Lower lobe of right lung (tissue), 2 donors: ENCODE measurements around the gene WLS. TPM values are rescaled to one million over a fixed set of nuclear protein-coding genes. Genes with fewer than 3 reads are reported as not detected.

Experiments
- ATAC-seq, 2 donors: fragments of 200-7000 bp; cut with Tn5 transposase; one replicate each; pipeline ENCODE4 v1.9.1; 2020 to 2022; ENCODE audit warnings: mild to moderate bottlenecking in 2 of 2, moderate library complexity in 2 of 2
- DNase-seq: peaks from one replicate; pipeline ENCODE4 v3.0.0-alpha.2; 2020
- H3K27ac ChIP-seq: fragments of 200-600 bp; one replicate; pipeline ENCODE4 v1.8.0; 2022
- H3K27me3 ChIP-seq: fragments of 200-600 bp; one replicate; pipeline ENCODE4 v1.8.0; 2022; ENCODE audit warnings: low read depth
- H3K36me3 ChIP-seq: fragments of 200-600 bp; one replicate; pipeline ENCODE4 v1.8.0; 2022; ENCODE audit warnings: mild to moderate bottlenecking
- H3K4me1 ChIP-seq: fragments of 200-600 bp; one replicate; pipeline ENCODE4 v1.8.0; 2022
- H3K4me3 ChIP-seq: fragments of 200-600 bp; one replicate; pipeline ENCODE4 v1.8.0; 2022; ENCODE audit warnings: mild to moderate bottlenecking
- H3K9me3 ChIP-seq: fragments of 200-600 bp; one replicate; pipeline ENCODE4 v1.8.0; 2022
- intact Hi-C: fragments of 100-400 bp; cut with DNase I; formaldehyde crosslinking; loops from one replicate; pipeline ENCODE4 v1.11.0; 2022
- microRNA-seq: library from miRNA; unstranded; fragments of <30 nt; microRNA quantifications from one replicate; pipeline ENCODE4 v1.2.0, GENCODE V29; 2020; ENCODE audit warnings: borderline number of aligned reads
- total RNA-seq: library from RNA; stranded (reverse); fragmentation: NEBNext Ultra II Directional; extraction: Animal tissue kit (Norgen Biotek cat#: 25700); gene quantifications from one replicate; pipeline ENCODE4 v1.2.1, GENCODE V29; 2021
- TF ChIP-seq, protein P1 (sequence below): fragments of 200-600 bp; IDR thresholded peaks from one replicate; pipeline ENCODE4 v1.8.0; 2022; ENCODE audit warnings: antibody characterized with exemption, mild to moderate bottlenecking
- donor health status: DM: no; HTN: yes; CAD: no; lungs with severe emphysema.

WLS gene
- total RNA-seq, 1 donor from 2014 or later = 85.2 TPM

- TF ChIP-seq, protein P1, sequence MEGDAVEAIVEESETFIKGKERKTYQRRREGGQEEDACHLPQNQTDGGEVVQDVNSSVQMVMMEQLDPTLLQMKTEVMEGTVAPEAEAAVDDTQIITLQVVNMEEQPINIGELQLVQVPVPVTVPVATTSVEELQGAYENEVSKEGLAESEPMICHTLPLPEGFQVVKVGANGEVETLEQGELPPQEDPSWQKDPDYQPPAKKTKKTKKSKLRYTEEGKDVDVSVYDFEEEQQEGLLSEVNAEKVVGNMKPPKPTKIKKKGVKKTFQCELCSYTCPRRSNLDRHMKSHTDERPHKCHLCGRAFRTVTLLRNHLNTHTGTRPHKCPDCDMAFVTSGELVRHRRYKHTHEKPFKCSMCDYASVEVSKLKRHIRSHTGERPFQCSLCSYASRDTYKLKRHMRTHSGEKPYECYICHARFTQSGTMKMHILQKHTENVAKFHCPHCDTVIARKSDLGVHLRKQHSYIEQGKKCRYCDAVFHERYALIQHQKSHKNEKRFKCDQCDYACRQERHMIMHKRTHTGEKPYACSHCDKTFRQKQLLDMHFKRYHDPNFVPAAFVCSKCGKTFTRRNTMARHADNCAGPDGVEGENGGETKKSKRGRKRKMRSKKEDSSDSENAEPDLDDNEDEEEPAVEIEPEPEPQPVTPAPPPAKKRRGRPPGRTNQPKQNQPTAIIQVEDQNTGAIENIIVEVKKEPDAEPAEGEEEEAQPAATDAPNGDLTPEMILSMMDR = no peak
- no peaks in the 10 kb centered on the region for H3K9me3 ChIP-seq
- H3K27ac ChIP-seq = no peak overlapping the region
- intact Hi-C loops = no loop called here
- H3K27me3 ChIP-seq = no peaks in the 10 kb centered on the region
- H3K36me3 ChIP-seq = no peaks in the 10 kb centered on the region
- H3K4me3 ChIP-seq = no peak overlapping the region
- DNase-seq (no peak), ATAC-seq (peak; percentile 47 to 74)
- H3K4me1 ChIP-seq = no peaks in the 10 kb centered on the region
These were observed 148.6 kb downstream of the WLS start for GRCh38 chr1:68083686-68084085.

GRCh38 chr1:68081775-68082283 is 150.5 kb downstream of the WLS start:
- no peak overlapping the region for H3K4me3 ChIP-seq
- DNase-seq (no peak), ATAC-seq (no peak)
- no peak overlapping the region for H3K27ac ChIP-seq
- no peaks in the 10 kb centered on the region for H3K36me3 ChIP-seq
- H3K27me3 ChIP-seq = no peaks in the 10 kb centered on the region
- intact Hi-C loops = no loop called here
- H3K4me1 ChIP-seq = no peaks in the 10 kb centered on the region
- TF ChIP-seq, protein P1 = no peak
- no peaks in the 10 kb centered on the region for H3K9me3 ChIP-seq

GRCh38 chr1:68078647-68079046 is 153.7 kb downstream of the WLS start:
- Histone ChIP-seq H3K36me3 (no peaks in the 10 kb centered on the region), H3K27me3 (no peaks in the 10 kb centered on the region), H3K27ac (no peak overlapping the region), H3K9me3 (no peaks in the 10 kb centered on the region), H3K4me3 (no peak overlapping the region), H3K4me1 (no peaks in the 10 kb centered on the region)
- TF ChIP-seq, protein P1 = no peak
- ATAC-seq (no peak), DNase-seq (no peak)
- intact Hi-C loops = no loop called here

Small RNA genes lying within 50 kb of the gene (microRNA-seq; reads per million reads assigned to microRNA genes)
- 1.5 reads per million for gene MIR1262

Other genes with a start within 250 kb of the WLS start
- 1.1 TPM for gene DIRAS3, start 181.9 kb downstream of the WLS start, total RNA-seq
- gene RPE65, start 217.4 kb upstream of the WLS start, total RNA-seq = not detected